OCI-LY1 (cell line): Measurements from ENCODE around the gene CEP162.

Experiments used
- CTCF ChIP-seq: fragments of 200-600 bp; sonication (generic), shearing (Covaris generic); IDR thresholded peaks from 2 replicates; pipeline ENCODE4 v1.5.1; 2017; ENCODE audit warnings: mild to moderate bottlenecking, antibody characterized with exemption, low read length, moderate library complexity, mixed read lengths
- EZH2 ChIP-seq: fragments of 200-600 bp; sonication (generic), shearing (Covaris generic); IDR thresholded peaks from 2 replicates; pipeline ENCODE4 v1.8.0; 2017; ENCODE audit warnings: borderline replicate concordance, mixed run types, mild to moderate bottlenecking, antibody characterized with exemption, low read length, moderate library complexity, mixed read lengths

- no peak for TF ChIP-seq CTCF
- TF ChIP-seq EZH2, result no peak
Measured at GRCh38 chr6:84137989-84138575, 89.4 kb downstream of the CEP162 start.
